Activated CD4-positive, alpha-beta memory T cell treated with anti-CD3 and anti-CD28 coated beads for 36 hours (primary cell): ENCODE data around the gene COPB2. TPM values are rescaled to one million over a fixed set of nuclear protein-coding genes. Genes with fewer than 3 reads are reported as not detected.
"Not testable (repeated sequence)": the region's sequence is repeated elsewhere in the genome, so short reads cannot be mapped to it uniquely, and the experiment has no call there.

Experiments
- CTCF ChIA-PET: fragments of 350-600 bp; sonication (Branson Sonifier 250); formaldehyde crosslinking; loops from one replicate; lab custom pipeline; 2021; ENCODE audit warnings: antibody characterized with exemption, inconsistent platforms; lab: Charles Lee
- POLR2A ChIA-PET: fragments of 350-600 bp; sonication (Branson Sonifier 250); formaldehyde crosslinking; loops from one replicate; lab custom pipeline; 2021; ENCODE audit warnings: antibody characterized with exemption; lab: Charles Lee
- DNase-seq: peaks from one replicate; pipeline ENCODE4 v3.0.0-alpha.2; 2020
- H3K27ac Mint-ChIP-seq: one replicate; pipeline ENCODE4 v1.8.0; 2021; ENCODE audit warnings: mixed read lengths
- H3K27me3 Mint-ChIP-seq: one replicate; pipeline ENCODE4 v1.8.0; 2021; ENCODE audit warnings: mixed read lengths
- H3K36me3 Mint-ChIP-seq: one replicate; pipeline ENCODE4 v1.8.0; 2021; ENCODE audit warnings: mixed read lengths
- H3K4me1 Mint-ChIP-seq: one replicate; pipeline ENCODE4 v1.8.0; 2021; ENCODE audit warnings: low read depth, mixed read lengths
- H3K4me3 Mint-ChIP-seq: one replicate; pipeline ENCODE4 v1.8.0; 2021; ENCODE audit warnings: mild to moderate bottlenecking, mixed read lengths
- H3K9me3 Mint-ChIP-seq: one replicate; pipeline ENCODE4 v1.8.0; 2021; ENCODE audit warnings: mixed read lengths
- intact Hi-C: fragments of 100-400 bp; cut with micrococcal nuclease; formaldehyde crosslinking; loops from one replicate; pipeline ENCODE4 v1.15.1; 2023
- total RNA-seq, 2 experiments: library from RNA; stranded (reverse); gene quantifications; one replicate each; pipeline ENCODE4 v1.2.3, GENCODE V29; 2021

The COPB2 gene
- total RNA-seq, 2 experiments from 2014 or later, result 104 TPM

GRCh38 chr3:139342054-139342453 lies 47.4 kb downstream of the COPB2 start:
- CTCF ChIA-PET, result interaction anchor here (1.1 to 1.9 kb wide), 2 partner anchors 13 to 230 kb away, joined by 4 to 8 read pairs; no protein-coding TSS in a partner anchor
- intact Hi-C loops, result loop anchor here (10.0 kb wide), 1 partner anchor 1157 kb away; the partner anchor contains the start of gene ARMC8
- H3K27ac Mint-ChIP-seq, result no peak overlapping the region

GRCh38 chr3:139340784-139341183 lies 48.7 kb downstream of the COPB2 start:
- intact Hi-C loops, result loop anchor here (10.0 kb wide), 1 partner anchor 1156 kb away; the partner anchor contains the start of gene ARMC8
- H3K36me3 Mint-ChIP-seq, result no peaks in the 10 kb centered on the region
- DNase-seq, result no peak
- ChIA-PET POLR2A (no interaction called here), CTCF (interaction anchor here (1.0 to 1.3 kb wide), 2 partner anchors 11 to 229 kb away, joined by 4 to 8 read pairs; no protein-coding TSS in a partner anchor)
- H3K27me3 Mint-ChIP-seq, result no peaks in the 10 kb centered on the region
- no peak overlapping the region for H3K4me3 Mint-ChIP-seq
- H3K4me1 Mint-ChIP-seq, result peaks cover 10% of the 10 kb centered on the region
- no peak overlapping the region for H3K27ac Mint-ChIP-seq
- no peaks in the 10 kb centered on the region for H3K9me3 Mint-ChIP-seq

More at GRCh38 chr3:139342054-139342453, 47.4 kb downstream of the COPB2 start:
- peaks cover 10% of the 10 kb centered on the region for H3K4me1 Mint-ChIP-seq
- H3K4me3 Mint-ChIP-seq, result no peak overlapping the region
- no peaks in the 10 kb centered on the region for H3K36me3 Mint-ChIP-seq
- no peaks in the 10 kb centered on the region for H3K27me3 Mint-ChIP-seq
- no peaks in the 10 kb centered on the region for H3K9me3 Mint-ChIP-seq
- no peak for DNase-seq
- POLR2A ChIA-PET, result no interaction called here

GRCh38 chr3:139339219-139339906 lies 50.1 kb downstream of the COPB2 start:
- peaks cover 10% of the 10 kb centered on the region for H3K4me1 Mint-ChIP-seq
- H3K36me3 Mint-ChIP-seq, result no peaks in the 10 kb centered on the region
- CTCF ChIA-PET, result interaction anchor here (1.4 kb wide), 1 partner anchor 20 kb away, joined by 4 read pairs; no protein-coding TSS in a partner anchor
- H3K9me3 Mint-ChIP-seq, result no peaks in the 10 kb centered on the region
- H3K27me3 Mint-ChIP-seq, result no peaks in the 10 kb centered on the region
- intact Hi-C loops, result no loop called here
- no peak overlapping the region for H3K4me3 Mint-ChIP-seq
- DNase-seq, result peak; percentile 41
- POLR2A ChIA-PET, result no interaction called here
- H3K27ac Mint-ChIP-seq, result no peak overlapping the region

- Mint-ChIP-seq H3K4me3 (no peak overlapping the region), H3K9me3 (no peaks in the 10 kb centered on the region), H3K4me1 (peaks cover 10% of the 10 kb centered on the region), H3K27ac (no peak overlapping the region), H3K27me3 (peaks cover 3% of the 10 kb centered on the region), H3K36me3 (no peaks in the 10 kb centered on the region)
- no peak for DNase-seq
- CTCF ChIA-PET, result interaction anchor here (1.4 kb wide), 2 partner anchors 9 to 19 kb away, joined by 4 to 6 read pairs; no protein-coding TSS in a partner anchor
- POLR2A ChIA-PET, result no interaction called here
- intact Hi-C loops, result no loop called here
Observed at GRCh38 chr3:139338405-139338804, 51.0 kb downstream of the COPB2 start.

DNA sequence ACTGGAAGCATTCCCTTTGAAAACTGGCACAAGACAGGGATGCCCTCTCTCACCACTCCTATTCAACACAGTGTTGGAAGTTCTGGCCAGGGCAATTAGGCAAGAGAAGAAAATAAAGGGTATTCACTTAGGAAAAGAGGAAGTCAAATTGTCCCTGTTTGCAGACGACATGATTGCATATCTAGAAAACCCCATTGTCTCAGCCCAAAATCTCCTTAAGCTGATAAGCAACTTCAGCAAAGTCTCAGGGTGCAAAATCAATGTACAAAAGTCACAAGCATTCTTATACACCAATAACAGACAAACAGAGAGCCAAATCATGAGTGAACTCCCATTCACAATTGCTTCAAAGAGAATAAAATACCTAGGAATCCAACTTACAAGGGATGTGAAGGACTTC lies 54.8 kb downstream of the COPB2 start:
- H3K36me3 Mint-ChIP-seq, intact Hi-C loops, CTCF ChIA-PET, POLR2A ChIA-PET, DNase-seq, H3K27ac Mint-ChIP-seq, H3K4me3 Mint-ChIP-seq, H3K4me1 Mint-ChIP-seq, H3K9me3 Mint-ChIP-seq: not testable (repeated sequence)
- peaks cover 21% of the 10 kb centered on the region for H3K27me3 Mint-ChIP-seq

DNA sequence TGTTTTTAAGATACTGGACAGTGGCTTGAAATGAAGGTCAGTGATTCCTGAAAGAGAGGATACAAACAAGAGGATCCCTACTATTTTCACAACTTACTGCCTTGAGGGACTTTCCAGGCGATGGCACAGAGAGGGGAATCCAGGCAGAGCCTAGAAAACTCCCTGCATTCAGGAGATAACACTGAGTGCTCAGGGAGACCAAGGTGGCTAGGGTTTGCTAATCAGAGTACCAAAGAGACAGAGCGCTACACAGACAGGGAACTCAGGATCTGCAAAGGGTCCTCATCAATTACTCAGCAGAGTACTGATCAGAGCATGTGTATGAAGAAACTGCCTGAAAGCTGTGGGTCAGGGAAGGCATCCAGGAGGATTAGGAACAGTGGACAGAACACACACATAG lies 57.4 kb downstream of the COPB2 start:
- no peak for DNase-seq
- no peak overlapping the region for H3K4me3 Mint-ChIP-seq
- POLR2A ChIA-PET, result no interaction called here

DNA sequence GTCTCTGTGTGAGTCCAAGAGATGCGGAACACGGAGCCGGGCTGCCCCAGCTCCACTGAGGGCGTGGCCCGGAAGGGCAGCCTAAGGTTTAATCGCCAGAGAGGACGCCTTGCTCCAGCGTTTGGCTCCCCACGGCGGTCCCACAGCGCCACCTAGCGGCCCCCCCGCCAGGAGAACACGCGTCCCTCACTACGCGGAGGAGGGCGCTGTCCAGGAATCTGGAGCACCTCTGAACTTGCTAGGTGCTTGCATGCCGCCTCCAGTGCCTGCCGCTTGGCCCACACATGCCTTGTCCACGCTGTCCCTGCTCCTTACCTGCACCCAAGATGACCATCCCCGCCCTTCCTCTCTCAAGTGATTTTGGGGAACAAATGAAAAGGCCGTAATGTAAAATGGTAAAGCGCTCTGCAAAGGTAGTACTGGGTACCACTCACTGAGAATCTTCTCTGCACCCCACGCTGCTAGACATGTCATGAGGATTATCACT lies 60.0 kb downstream of the COPB2 start:
- H3K9me3 Mint-ChIP-seq, result no peaks in the 10 kb centered on the region
- ChIA-PET POLR2A (no interaction called here), CTCF (interaction anchor here (0.5 to 3.8 kb wide), 32 partner anchors 9 to 911 kb away, joined by 3 to 68 read pairs (median 4); partner anchors contain the start of gene MRPS22)
- H3K27me3 Mint-ChIP-seq, result peaks cover 23% of the 10 kb centered on the region
- intact Hi-C loops, result loop anchor here (1.0 to 10.0 kb wide), 3 partner anchors 217 to 735 kb away; partner anchors contain the start of gene CEP70
- peak overlapping the region; percentile 41 for H3K4me3 Mint-ChIP-seq
- no peaks in the 10 kb centered on the region for H3K36me3 Mint-ChIP-seq
- DNase-seq, result peak; percentile 93
- H3K4me1 Mint-ChIP-seq, result peaks cover 3% of the 10 kb centered on the region
- H3K27ac Mint-ChIP-seq, result no peak overlapping the region

More for the DNA sequence above, 57.4 kb downstream of the COPB2 start:
- Mint-ChIP-seq H3K27me3 (peaks cover 23% of the 10 kb centered on the region), H3K4me1 (peaks cover 3% of the 10 kb centered on the region), H3K36me3 (no peaks in the 10 kb centered on the region), H3K27ac (no peak overlapping the region), H3K9me3 (no peaks in the 10 kb centered on the region)
- CTCF ChIA-PET, result interaction anchor here (1.0 to 1.5 kb wide), 2 partner anchors 220 to 408 kb away, joined by 3 read pairs; no protein-coding TSS in a partner anchor
- intact Hi-C loops, result no loop called here

DNA sequence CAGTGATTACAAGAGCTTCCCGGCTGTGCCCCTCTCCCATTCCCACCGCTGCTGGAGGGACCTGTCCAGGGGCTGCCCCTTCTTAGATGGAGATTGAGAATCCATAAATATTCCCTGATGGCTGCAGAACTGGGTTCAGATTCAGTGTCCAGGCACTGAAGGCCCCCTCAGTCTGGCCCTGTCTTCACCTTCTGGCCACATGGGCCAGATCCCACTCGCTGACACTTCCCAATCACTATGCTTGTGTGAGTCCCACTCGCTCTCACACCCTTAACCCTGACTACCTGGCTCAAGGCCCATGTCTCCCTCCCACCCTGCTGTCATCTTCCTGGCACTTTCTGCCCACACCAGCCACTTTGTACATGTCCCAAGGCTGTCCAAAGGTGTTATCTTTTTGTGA lies 61.1 kb downstream of the COPB2 start:
- ChIA-PET CTCF (interaction anchor here (0.9 to 3.8 kb wide), 11 partner anchors 8 to 910 kb away, joined by 3 to 68 read pairs (median 4); no protein-coding TSS in a partner anchor), POLR2A (no interaction called here)
- no peaks in the 10 kb centered on the region for H3K36me3 Mint-ChIP-seq

DNA sequence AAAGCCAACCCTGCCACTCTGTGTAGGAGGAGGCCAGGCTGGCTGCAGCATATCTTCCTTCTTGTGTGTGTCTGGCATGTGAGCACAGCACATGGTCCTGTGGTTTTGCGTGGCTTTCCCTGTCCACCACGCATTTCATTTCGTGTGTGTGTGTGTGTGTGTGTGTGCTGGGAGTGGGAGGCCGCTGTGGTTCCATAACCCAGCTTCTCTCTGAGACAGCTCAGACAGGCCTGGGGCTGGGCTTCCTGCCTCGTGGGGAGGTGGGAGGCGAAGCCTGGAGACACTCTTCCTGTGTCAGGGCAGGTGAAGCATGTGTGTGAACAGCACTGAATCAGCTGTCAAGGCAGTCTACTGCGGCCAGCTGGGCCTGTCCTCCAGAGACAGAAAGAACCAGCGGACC lies 61.6 kb downstream of the COPB2 start:
- intact Hi-C loops, result loop anchor here (2.0 to 10.0 kb wide), 2 partner anchors 215 to 733 kb away; partner anchors contain the start of gene CEP70
- peak; percentile 12 for DNase-seq
- H3K4me1 Mint-ChIP-seq, result peaks cover 3% of the 10 kb centered on the region
- no peak overlapping the region for H3K4me3 Mint-ChIP-seq
- H3K27ac Mint-ChIP-seq, result no peak overlapping the region
- no peaks in the 10 kb centered on the region for H3K36me3 Mint-ChIP-seq
- H3K27me3 Mint-ChIP-seq, result peaks cover 17% of the 10 kb centered on the region
- POLR2A ChIA-PET, result no interaction called here
- no peaks in the 10 kb centered on the region for H3K9me3 Mint-ChIP-seq
- CTCF ChIA-PET, result interaction anchor here (2.2 to 3.8 kb wide), 3 partner anchors 216 to 404 kb away, joined by 9 to 68 read pairs (median 30); no protein-coding TSS in a partner anchor

More for the DNA sequence above, 61.1 kb downstream of the COPB2 start:
- intact Hi-C loops, result loop anchor here (2.0 to 10.0 kb wide), 2 partner anchors 216 to 734 kb away; partner anchors contain the start of gene CEP70
- Mint-ChIP-seq H3K4me1 (peaks cover 3% of the 10 kb centered on the region), H3K27ac (no peak overlapping the region), H3K27me3 (peaks cover 20% of the 10 kb centered on the region), H3K4me3 (no peak overlapping the region), H3K9me3 (no peaks in the 10 kb centered on the region)
- DNase-seq, result no peak

GRCh38 chr3:139327231-139327630 lies 62.2 kb downstream of the COPB2 start:
- H3K4me1 Mint-ChIP-seq, result peaks cover 3% of the 10 kb centered on the region
- H3K4me3 Mint-ChIP-seq, result no peak overlapping the region
- intact Hi-C loops, result loop anchor here (10.0 kb wide), 1 partner anchor 732 kb away; the partner anchor contains the start of gene CEP70
- DNase-seq, result no peak
- POLR2A ChIA-PET, result no interaction called here
- H3K9me3 Mint-ChIP-seq, result no peaks in the 10 kb centered on the region
- H3K27me3 Mint-ChIP-seq, result peaks cover 12% of the 10 kb centered on the region
- no peaks in the 10 kb centered on the region for H3K36me3 Mint-ChIP-seq
- CTCF ChIA-PET, result interaction anchor here (1.1 to 3.8 kb wide), 3 partner anchors 215 to 391 kb away, joined by 4 to 68 read pairs (median 5); no protein-coding TSS in a partner anchor
- no peak overlapping the region for H3K27ac Mint-ChIP-seq

DNA sequence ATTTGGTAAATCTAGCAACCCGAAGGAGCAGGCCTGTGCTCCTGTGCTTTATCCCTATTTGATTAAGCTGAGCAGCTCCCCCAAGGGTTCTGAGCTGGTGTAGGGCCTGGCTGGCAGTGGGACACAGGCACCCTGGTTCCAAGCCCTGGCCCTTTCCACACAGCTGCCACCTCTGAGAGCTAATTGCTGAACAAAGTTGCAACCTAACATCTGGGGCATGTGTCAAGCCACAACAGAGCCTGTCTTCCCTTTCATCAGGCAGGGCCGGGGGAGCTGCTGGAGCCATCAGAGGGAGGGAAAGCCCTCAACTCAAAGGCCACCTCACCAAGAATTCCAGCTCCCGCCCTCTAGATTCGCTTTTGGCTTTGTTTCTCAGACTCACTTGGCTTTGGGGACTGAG lies 62.7 kb downstream of the COPB2 start:
- H3K9me3 Mint-ChIP-seq, result no peaks in the 10 kb centered on the region
- no peaks in the 10 kb centered on the region for H3K36me3 Mint-ChIP-seq
- intact Hi-C loops, result loop anchor here (10.0 kb wide), 1 partner anchor 732 kb away; the partner anchor contains the start of gene CEP70
- H3K27ac Mint-ChIP-seq, result no peak overlapping the region
- H3K4me3 Mint-ChIP-seq, result no peak overlapping the region
- CTCF ChIA-PET, result interaction anchor here (1.1 kb wide), 2 partner anchors 215 to 391 kb away, joined by 4 to 5 read pairs; no protein-coding TSS in a partner anchor
- no peak for DNase-seq
- POLR2A ChIA-PET, result no interaction called here
- H3K27me3 Mint-ChIP-seq, result peaks cover 10% of the 10 kb centered on the region
- peaks cover 3% of the 10 kb centered on the region for H3K4me1 Mint-ChIP-seq
